Right lobe of liver (tissue), 6 donors: ENCODE measurements around the gene VPS13C. TPM values are rescaled to one million over a fixed set of nuclear protein-coding genes. Genes with fewer than 3 reads are reported as not detected.

ENCODE experiments used
- ATAC-seq, 4 donors: fragments of 200-7000 bp; cut with Tn5 transposase; one replicate each; pipeline ENCODE4 v1.9.1; 2020; ENCODE audit warnings: mild to moderate bottlenecking in 4 of 4, moderate library complexity in 4 of 4
- DNase-seq, 3 donors: peaks; one replicate each; pipeline ENCODE4 v3.0.0-alpha.2; 2020
- H3K27ac ChIP-seq, 3 donors: fragments of 200-600 bp; one replicate each; pipeline ENCODE4 v1.8.0; 2022
- H3K27me3 ChIP-seq, 2 donors: fragments of 200-600 bp; one replicate each; pipeline ENCODE4 v1.8.0; 2022
- H3K36me3 ChIP-seq, 4 donors: fragments of 200-600 bp; sonication (generic) in 1 of 4; one replicate each; pipeline versions ENCODE4 v1.5.1 to v1.8.0; 2017 to 2022; ENCODE audit warnings: control low read depth in 1 of 4
- H3K4me1 ChIP-seq, 4 donors: fragments of 200-600 bp; sonication (generic) in 1 of 4; one replicate each; pipeline versions ENCODE4 v1.5.1 to v1.8.0; 2017 to 2022; ENCODE audit warnings: control low read depth in 1 of 4
- H3K4me3 ChIP-seq, 3 donors: fragments of 200-600 bp; one replicate each; pipeline ENCODE4 v1.8.0; 2022
- H3K9me3 ChIP-seq, 4 donors: fragments of 200-600 bp; sonication (generic) in 1 of 4; one replicate each; pipeline versions ENCODE4 v1.5.1 to v1.8.0; 2017 to 2022; ENCODE audit warnings: control low read depth in 1 of 4
- POLR2A ChIP-seq: fragments of 450-650 bp; IDR thresholded peaks from one replicate; pipeline ENCODE4 v1.6.1; 2017; ENCODE audit warnings: antibody characterized with exemption, mild to moderate bottlenecking
- WGBS: methylation state at CpG from one replicate; pipeline ENCODE4 v1.1.6; 2018; ENCODE audit warnings: low coverage, low lambda C conversion rate; ENCODE audit not compliant: insufficient coverage; ENCODE audit errors: missing lambda C conversion rate; 5-methylcytosine and 5-hydroxymethylcytosine counted together
- intact Hi-C, 2 donors: fragments of 100-400 bp; cut with DNase I; formaldehyde crosslinking; loops; one replicate each; pipeline versions ENCODE4 v1.11.2 to v1.14.1; 2022
- total RNA-seq, 6 experiments: library from RNA; depleted of rRNA in 2 of 6; stranded (reverse); fragments of >200 nt in 2 of 6; fragmentation: NEBNext Ultra II Directional in 3 of 6; extraction: Animal tissue kit (Norgen Biotek cat#: 25700) in 3 of 6; gene quantifications; one replicate each; pipeline versions ENCODE4 v1.1.0 to v1.2.4, GENCODE V29; 2016 to 2023
- TF ChIP-seq, protein P1 (sequence below), 4 donors: fragments of 200-600 bp in 3 of 4; fragments of 450-650 bp in 1 of 4; IDR thresholded peaks; one replicate each; pipeline versions ENCODE4 v1.5.1 to v1.8.0; 2016 to 2022; ENCODE audit warnings: antibody characterized with exemption in 4 of 4, mild to moderate bottlenecking in 2 of 4
- donor health status: DM: no; HTN: yes; CAD: no.
- donor health status: DM: no; HTN: no; CAD: no.
- donor health status: DM: no; HTN: no; CAD: no.
- donor health status: DM: no; HTN: yes; CAD: no.
- donor health status: DM: no; HTN: yes; CAD: no.

VPS13C gene
- total RNA-seq, 6 experiments from 2014 or later: 17.5 to 34.6 (median 27.3) TPM

DNA sequence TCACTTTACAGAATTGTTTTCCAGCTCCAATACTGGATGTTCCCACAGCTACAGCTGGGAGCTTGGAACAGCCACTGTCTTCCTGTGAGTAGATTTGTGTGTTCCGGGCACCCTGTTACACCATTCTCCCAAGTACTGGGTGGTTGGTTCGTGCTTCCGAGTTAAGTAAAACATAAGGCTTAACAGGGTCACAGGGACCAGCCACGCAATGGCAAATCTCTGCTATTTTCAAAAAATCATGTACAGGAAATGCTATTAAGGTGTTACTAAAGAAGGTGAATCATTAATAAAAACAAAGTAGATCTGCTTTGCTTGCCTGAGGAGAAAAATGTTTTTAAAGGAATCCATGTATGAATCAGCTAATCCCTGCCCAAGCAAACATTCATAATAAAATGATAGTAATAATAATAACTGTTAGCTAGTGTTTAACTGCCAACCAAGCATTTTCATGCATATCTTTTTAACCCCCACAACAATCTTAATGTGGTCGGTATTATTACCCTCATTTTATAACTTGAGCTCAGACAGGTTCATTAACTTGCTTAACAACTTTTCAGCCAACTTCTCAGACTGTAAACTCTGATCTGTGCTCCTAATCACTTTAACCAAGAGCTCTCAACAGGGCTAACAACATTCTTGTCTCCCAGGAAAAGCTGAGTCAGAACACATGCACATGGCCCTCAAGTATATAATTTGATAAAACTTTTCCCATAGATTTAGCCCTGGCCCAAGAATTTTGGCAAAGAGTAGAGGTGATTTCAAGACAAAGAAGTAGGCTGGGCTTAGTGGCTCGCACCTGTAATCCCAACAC lies 3.8 kb upstream of the VPS13C start:
- Histone ChIP-seq H3K4me1 (peaks cover 0 to 16% (median 2%) of the 10 kb centered on the region in 4 donors), H3K4me3 (no peak overlapping the region), H3K27me3 (no peaks in the 10 kb centered on the region), H3K9me3 (no peaks in the 10 kb centered on the region), H3K36me3 (no peaks in the 10 kb centered on the region), H3K27ac (no peak overlapping the region)
- WGBS: 67% methylated on average over 6 of the region's 6 CpGs
- TF ChIP-seq POLR2A: no peak
- TF ChIP-seq, protein P1, sequence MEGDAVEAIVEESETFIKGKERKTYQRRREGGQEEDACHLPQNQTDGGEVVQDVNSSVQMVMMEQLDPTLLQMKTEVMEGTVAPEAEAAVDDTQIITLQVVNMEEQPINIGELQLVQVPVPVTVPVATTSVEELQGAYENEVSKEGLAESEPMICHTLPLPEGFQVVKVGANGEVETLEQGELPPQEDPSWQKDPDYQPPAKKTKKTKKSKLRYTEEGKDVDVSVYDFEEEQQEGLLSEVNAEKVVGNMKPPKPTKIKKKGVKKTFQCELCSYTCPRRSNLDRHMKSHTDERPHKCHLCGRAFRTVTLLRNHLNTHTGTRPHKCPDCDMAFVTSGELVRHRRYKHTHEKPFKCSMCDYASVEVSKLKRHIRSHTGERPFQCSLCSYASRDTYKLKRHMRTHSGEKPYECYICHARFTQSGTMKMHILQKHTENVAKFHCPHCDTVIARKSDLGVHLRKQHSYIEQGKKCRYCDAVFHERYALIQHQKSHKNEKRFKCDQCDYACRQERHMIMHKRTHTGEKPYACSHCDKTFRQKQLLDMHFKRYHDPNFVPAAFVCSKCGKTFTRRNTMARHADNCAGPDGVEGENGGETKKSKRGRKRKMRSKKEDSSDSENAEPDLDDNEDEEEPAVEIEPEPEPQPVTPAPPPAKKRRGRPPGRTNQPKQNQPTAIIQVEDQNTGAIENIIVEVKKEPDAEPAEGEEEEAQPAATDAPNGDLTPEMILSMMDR (IDR thresholded peaks at IDR 0.05): no peak
- intact Hi-C loops: no loop called here
- DNase-seq (no peak), ATAC-seq (no peak)

DNA sequence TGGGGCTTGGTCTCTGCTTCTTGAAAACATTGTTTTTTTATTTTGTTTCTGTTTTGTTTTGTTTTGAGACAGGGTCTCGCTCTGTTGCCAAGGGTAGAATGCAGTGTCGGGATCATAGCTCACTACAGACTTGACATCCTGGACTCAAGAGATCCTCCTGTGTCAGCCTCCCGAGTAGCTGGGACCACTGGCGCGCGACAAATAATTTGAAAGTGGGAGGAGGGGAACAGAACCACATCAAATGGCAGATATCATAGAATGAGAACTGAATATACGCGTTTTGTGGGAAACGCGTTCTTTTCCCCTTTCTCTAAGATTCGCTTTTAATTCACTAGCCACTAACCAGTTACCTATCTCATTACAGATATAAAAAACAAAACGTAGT lies 641 bp upstream of the VPS13C start:
- H3K4me1 ChIP-seq: peaks cover 0 to 7% (median 0%) of the 10 kb centered on the region in 4 donors
- H3K27me3 ChIP-seq: no peaks in the 10 kb centered on the region
- H3K9me3 ChIP-seq: no peaks in the 10 kb centered on the region
- peak; percentile 1 to 9 (median 2) for ATAC-seq
- no peaks in the 10 kb centered on the region for H3K36me3 ChIP-seq
- H3K27ac ChIP-seq: peak overlapping the region; percentile 90 to 96 (median 92)
- 10% methylated on average over 12 of the region's 12 CpGs for WGBS
- no peak for TF ChIP-seq POLR2A
- TF ChIP-seq, protein P1 (IDR thresholded peaks at IDR 0.05): no peak
- H3K4me3 ChIP-seq: peak overlapping the region; percentile 88 to 92 (median 89)
- intact Hi-C loops: no loop called here
- DNase-seq: no peak

DNA sequence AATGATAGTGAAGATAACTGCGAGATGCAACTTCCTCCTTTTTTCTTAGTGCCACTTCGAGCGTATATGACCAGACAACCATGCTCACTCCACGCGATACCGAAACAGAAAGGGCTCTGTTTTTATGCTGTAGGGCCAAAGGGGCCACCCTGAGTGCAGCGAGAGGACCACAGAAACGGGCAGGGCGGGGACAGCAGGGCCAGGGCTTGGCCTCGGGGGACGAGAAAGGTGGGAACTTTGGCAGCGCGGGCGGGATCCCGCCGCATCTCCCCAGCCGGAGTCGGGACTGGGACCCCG lies 483 bp downstream of the VPS13C start:
- H3K27me3 ChIP-seq: no peaks in the 10 kb centered on the region
- ATAC-seq (peak; percentile 69 to 74 (median 70)), DNase-seq (peak; percentile 62 to 70 (median 65))
- no peaks in the 10 kb centered on the region for H3K9me3 ChIP-seq
- peak overlapping the region; percentile 90 to 96 (median 92) for H3K27ac ChIP-seq
- H3K36me3 ChIP-seq: no peaks in the 10 kb centered on the region
- TF ChIP-seq POLR2A: no peak
- TF ChIP-seq, protein P1 (IDR thresholded peaks at IDR 0.05): no peak
- 0% methylated on average over 4 of the region's 19 CpGs for WGBS
- peak overlapping the region; percentile 88 to 92 (median 89) for H3K4me3 ChIP-seq
- peaks cover 0 to 7% (median 0%) of the 10 kb centered on the region in 4 donors for H3K4me1 ChIP-seq
- intact Hi-C loops: no loop called here

DNA sequence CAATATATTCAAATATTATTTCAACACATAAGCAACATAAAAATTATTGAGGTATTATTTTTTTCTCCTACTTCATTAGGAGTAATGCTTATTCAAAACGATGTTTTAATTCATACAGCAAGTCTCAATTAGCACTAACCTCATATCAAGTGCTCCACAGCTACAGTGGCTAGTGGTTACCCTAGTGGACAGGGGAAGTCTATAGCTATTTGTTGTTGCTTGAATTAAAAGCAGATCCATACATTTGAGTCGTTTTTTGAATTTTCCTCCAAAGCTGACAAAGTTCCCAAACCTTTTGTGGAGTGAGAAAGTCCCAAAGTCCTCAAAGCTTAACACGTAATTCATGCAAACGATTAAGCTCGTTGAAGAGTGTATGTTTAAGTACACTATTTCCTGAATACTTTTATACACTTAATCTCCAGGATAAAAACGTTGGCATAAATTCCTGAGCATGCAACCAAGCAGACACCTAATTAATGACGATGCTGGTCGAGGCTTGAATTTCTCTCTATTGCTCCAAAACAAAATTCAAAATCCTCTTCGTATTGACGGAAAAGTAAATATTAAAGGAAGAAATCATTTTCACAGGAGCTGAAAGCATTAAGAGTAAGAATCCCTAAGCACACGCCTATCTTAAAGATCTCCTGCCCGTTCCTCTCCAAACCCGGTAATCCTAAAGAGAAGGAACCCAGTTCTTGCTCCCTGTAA lies 985 bp downstream of the VPS13C start:
- H3K4me3 ChIP-seq: peak overlapping the region; percentile 88 to 92 (median 89)
- no peak for ATAC-seq
- H3K4me1 ChIP-seq: peaks cover 0 to 7% (median 0%) of the 10 kb centered on the region in 4 donors
- H3K36me3 ChIP-seq: no peaks in the 10 kb centered on the region
- no peaks in the 10 kb centered on the region for H3K9me3 ChIP-seq
- TF ChIP-seq, protein P1 (IDR thresholded peaks at IDR 0.05): no peak
- no peak for TF ChIP-seq POLR2A
- no peak for DNase-seq
- no peaks in the 10 kb centered on the region for H3K27me3 ChIP-seq
- peak overlapping the region; percentile 90 to 96 (median 92) for H3K27ac ChIP-seq
- WGBS: 3% methylated on average over 13 of the region's 13 CpGs
- intact Hi-C loops: no loop called here
